Caco-2 (cell line): Measurements from ENCODE around the gene PRKCI. TPM values are rescaled to one million over a fixed set of nuclear protein-coding genes. Genes with fewer than 3 reads are reported as not detected.

Source experiments
- BruUV-seq: library from RNA; stranded (reverse); fragments of 400-500 nt; replicated peaks from 2 replicates; lab custom pipeline; 2021; lab: Mats Ljungman, UMichigan
- CTCF ChIA-PET: fragments of 300-600 bp; sonication (Branson Sonifier 250); formaldehyde crosslinking; loops from one replicate; lab custom pipeline; 2022; ENCODE audit warnings: antibody characterized with exemption; lab: Charles Lee
- POLR2A ChIA-PET: fragments of 300-600 bp; sonication (Branson Sonifier 250); formaldehyde crosslinking; loops from one replicate; lab custom pipeline; 2022; ENCODE audit warnings: antibody characterized with exemption; lab: Charles Lee
- DNase-seq, 2 experiments: peaks; one replicate each; pipeline versions ENCODE4 v3.0.0 to v3.0.0-alpha.2; 2020 to 2022
- H3K27me3 ChIP-seq: replicated peaks from 2 replicates; pipeline ENCODE4 v1.6.0; 2011; ENCODE audit warnings: low read length; ENCODE audit not compliant: control insufficient read depth, insufficient read depth
- H3K36me3 ChIP-seq: 2 replicates; pipeline ENCODE4 v1.5.1; 2011; ENCODE audit warnings: low read length; ENCODE audit not compliant: control insufficient read depth, insufficient read depth
- H3K4me1 ChIP-seq: fragments of 250-450 bp; sonication (Bioruptor Pico); 2 replicates; pipeline ENCODE4 v1.5.1; 2020; ENCODE audit warnings: mild to moderate bottlenecking
- H3K4me3 ChIP-seq: 2 replicates; pipeline ENCODE4 v1.5.1; 2011; ENCODE audit warnings: low read depth, mild to moderate bottlenecking, control low read depth, low read length
- H3K9me3 ChIP-seq: fragments of 250-450 bp; sonication (Bioruptor Pico); 2 replicates; pipeline ENCODE4 v1.5.1; 2020; ENCODE audit warnings: mild to moderate bottlenecking, moderate library complexity
- H3K27ac Mint-ChIP-seq: one replicate; pipeline ENCODE4 v1.8.0; 2022; ENCODE audit warnings: mixed read lengths; ENCODE audit not compliant: unreplicated experiment
- H3K27me3 Mint-ChIP-seq: one replicate; pipeline ENCODE4 v1.8.0; 2022; ENCODE audit warnings: mixed read lengths; ENCODE audit not compliant: insufficient read depth, unreplicated experiment
- H3K36me3 Mint-ChIP-seq: one replicate; pipeline ENCODE4 v1.8.0; 2022; ENCODE audit warnings: mild to moderate bottlenecking, mixed read lengths; ENCODE audit not compliant: insufficient read depth, unreplicated experiment
- H3K4me1 Mint-ChIP-seq: one replicate; pipeline ENCODE4 v1.8.0; 2022; ENCODE audit warnings: low read depth, mixed read lengths; ENCODE audit not compliant: unreplicated experiment
- H3K4me3 Mint-ChIP-seq: one replicate; pipeline ENCODE4 v1.8.0; 2022; ENCODE audit warnings: mild to moderate bottlenecking, moderate library complexity, mixed read lengths; ENCODE audit not compliant: unreplicated experiment
- H3K9me3 Mint-ChIP-seq: one replicate; pipeline ENCODE4 v1.8.0; 2022; ENCODE audit warnings: mixed read lengths; ENCODE audit not compliant: unreplicated experiment
- CTCF ChIP-seq, 2 experiments: fragments of 200-600 bp in 1 of 2; IDR thresholded peaks; 1 replicate in 1 of 2; 2 replicates in 1 of 2; pipeline versions ENCODE4 v1.5.1 to v1.8.0; 2011 to 2022; ENCODE audit warnings: antibody characterized with exemption in 1 of 2, control low read depth in 1 of 2, inconsistent platforms in 1 of 2, low read depth in 1 of 2, low read length in 1 of 2, mild to moderate bottlenecking in 1 of 2, moderate library complexity in 1 of 2; ENCODE audit not compliant: insufficient read depth in 1 of 2, severe bottlenecking in 1 of 2, unreplicated experiment in 1 of 2
- intact Hi-C: fragments of 100-400 bp; cut with micrococcal nuclease; formaldehyde crosslinking; loops from one replicate; pipeline ENCODE4 v1.10.0; 2022; ENCODE audit not compliant: unreplicated experiment
- total RNA-seq: library from RNA; stranded (reverse); gene quantifications from 2 replicates; pipeline ENCODE4 v1.2.3, GENCODE V29; 2022

PRKCI gene
- total RNA-seq, 1 experiment from 2014 or later: 45.8 TPM

DNA sequence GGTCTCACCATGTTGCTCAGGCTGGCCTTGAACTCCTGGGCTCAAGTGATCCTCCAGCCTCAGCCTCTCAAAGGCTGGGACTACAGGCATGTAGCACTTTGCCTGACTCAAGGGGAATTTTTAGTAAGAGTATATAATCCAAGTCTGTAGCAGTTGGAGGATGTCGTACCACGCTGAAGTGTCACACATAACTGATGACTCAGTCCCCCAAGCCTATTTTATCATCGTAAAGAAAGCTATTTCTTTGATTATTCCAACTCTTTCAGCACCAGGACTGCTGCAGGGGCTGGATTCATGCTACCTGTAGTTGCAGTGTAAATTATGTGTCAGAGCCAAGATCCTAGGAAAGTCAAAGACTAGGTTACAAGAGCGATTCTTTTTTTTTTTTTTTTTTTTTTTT, 1.4 kb upstream of the PRKCI start:
- no peaks in the 10 kb centered on the region for H3K36me3 ChIP-seq
- TF ChIP-seq CTCF (IDR thresholded peaks at IDR 0.05; ENCODE audit: insufficient read depth in 1 of 2, low read depth in 1 of 2, low read length in 1 of 2, severe bottlenecking in 1 of 2, unreplicated experiment in 1 of 2): no peak
- Mint-ChIP-seq H3K27me3 (no peaks in the 10 kb centered on the region), H3K4me3 (peak overlapping the region; percentile 88), H3K36me3 (peaks cover 6% of the 10 kb centered on the region), H3K4me1 (no peaks in the 10 kb centered on the region), H3K27ac (no peak overlapping the region), H3K9me3 (no peaks in the 10 kb centered on the region)
- intact Hi-C loops: no loop called here
- POLR2A ChIA-PET: interaction anchor here (0.7 kb wide), 1 partner anchor 79 kb away, joined by 7 read pairs; no protein-coding TSS in a partner anchor
- peaks cover 5% of the 10 kb centered on the region; the same call in 1 of the 2 replicates for H3K9me3 ChIP-seq
- H3K27me3 ChIP-seq: no peaks in the 10 kb centered on the region
- H3K4me1 ChIP-seq: no peaks in the 10 kb centered on the region
- no TSS peak for BruUV-seq
- no peak overlapping the region for H3K4me3 ChIP-seq
- CTCF ChIA-PET: no interaction called here
- no peak for DNase-seq

- BruUV-seq: TSS peak; percentile 33
- peak overlapping the region; percentile 91 for H3K4me3 ChIP-seq
- H3K27me3 ChIP-seq: no peaks in the 10 kb centered on the region
- intact Hi-C loops: loop anchor here (1.0 to 2.0 kb wide), 3 partner anchors 16 to 134 kb away; partner anchors contain the start of genes PHC3 and SKIL
- Mint-ChIP-seq H3K4me3 (peak overlapping the region; percentile 88), H3K36me3 (peaks cover 6% of the 10 kb centered on the region), H3K27ac (peak overlapping the region; percentile 99), H3K4me1 (no peaks in the 10 kb centered on the region), H3K9me3 (no peaks in the 10 kb centered on the region), H3K27me3 (no peaks in the 10 kb centered on the region)
- no peak for TF ChIP-seq CTCF (IDR thresholded peaks at IDR 0.05; ENCODE audit: insufficient read depth in 1 of 2, low read depth in 1 of 2, low read length in 1 of 2, severe bottlenecking in 1 of 2, unreplicated experiment in 1 of 2)
- no peaks in the 10 kb centered on the region for H3K36me3 ChIP-seq
- 0 out of 2 replicates have a peak, but pooled peaks cover 5% of the 10 kb centered on the region for H3K4me1 ChIP-seq
- DNase-seq: peak in 1 of 2 experiments; percentile 55
- ChIA-PET CTCF (interaction anchor here (0.6 kb wide), 1 partner anchor 29 kb away, joined by 3 read pairs; no protein-coding TSS in a partner anchor), POLR2A (interaction anchor here (0.6 kb wide), 2 partner anchors 58 to 646 kb away, joined by 3 read pairs; no protein-coding TSS in a partner anchor)
- H3K9me3 ChIP-seq: peaks cover 5% of the 10 kb centered on the region; the same call in 1 of the 2 replicates
Measured at GRCh38 chr3:170222647-170223541, 670 bp downstream of the PRKCI start.

DNA sequence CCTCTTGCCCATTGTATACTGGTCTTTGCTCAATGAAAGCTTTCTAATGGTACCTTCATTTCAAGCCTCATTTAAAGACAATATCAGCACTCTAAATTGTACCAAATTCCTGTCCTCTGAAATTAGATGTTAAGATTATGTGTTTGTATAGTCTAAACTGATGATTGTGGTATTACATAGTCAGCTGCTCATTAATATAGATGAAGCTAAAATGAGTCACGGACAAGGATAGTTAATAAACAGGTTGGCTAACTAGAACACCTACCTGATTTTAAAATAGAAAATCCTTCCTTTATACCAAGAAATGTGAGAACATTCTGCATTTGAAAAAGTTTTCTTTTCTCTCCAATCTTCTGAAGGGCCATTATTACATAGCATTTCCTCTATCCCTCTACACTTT, 2.9 kb downstream of the PRKCI start:
- no TSS peak for BruUV-seq
- 0 out of 2 replicates have a peak, but pooled peaks cover 5% of the 10 kb centered on the region for H3K4me1 ChIP-seq
- TF ChIP-seq CTCF (IDR thresholded peaks at IDR 0.05; ENCODE audit: insufficient read depth in 1 of 2, low read depth in 1 of 2, low read length in 1 of 2, severe bottlenecking in 1 of 2, unreplicated experiment in 1 of 2): no peak
- H3K4me3 ChIP-seq: no peak overlapping the region
- H3K27me3 Mint-ChIP-seq: no peaks in the 10 kb centered on the region
- H3K36me3 ChIP-seq: no peaks in the 10 kb centered on the region
- H3K4me3 Mint-ChIP-seq: no peak overlapping the region
- H3K4me1 Mint-ChIP-seq: no peaks in the 10 kb centered on the region
- no peaks in the 10 kb centered on the region for H3K27me3 ChIP-seq
- DNase-seq: no peak
- intact Hi-C loops: no loop called here
- POLR2A ChIA-PET: no interaction called here
- H3K27ac Mint-ChIP-seq: no peak overlapping the region
- H3K9me3 Mint-ChIP-seq: no peaks in the 10 kb centered on the region
- no peaks in the 10 kb centered on the region for H3K9me3 ChIP-seq
- CTCF ChIA-PET: no interaction called here
- H3K36me3 Mint-ChIP-seq: peaks cover 6% of the 10 kb centered on the region
